Mucosa of gallbladder (tissue), 1 donor: Measurements from ENCODE around the gene KDELR3. TPM values are rescaled to one million over a fixed set of nuclear protein-coding genes. Genes with fewer than 3 reads are reported as not detected.

ENCODE experiments used
- DNase-seq: peaks from one replicate; pipeline ENCODE4 v3.0.0-alpha.2; 2020; ENCODE audit warnings: low spot score
- total RNA-seq: library from RNA; stranded (reverse); gene quantifications from one replicate; pipeline ENCODE4 v1.2.1, GENCODE V29; 2021
- donor health status: DM: no; HTN: no; CAD: no.

KDELR3 gene
- total RNA-seq, 1 donor from 2014 or later, result 22.8 TPM

DNA sequence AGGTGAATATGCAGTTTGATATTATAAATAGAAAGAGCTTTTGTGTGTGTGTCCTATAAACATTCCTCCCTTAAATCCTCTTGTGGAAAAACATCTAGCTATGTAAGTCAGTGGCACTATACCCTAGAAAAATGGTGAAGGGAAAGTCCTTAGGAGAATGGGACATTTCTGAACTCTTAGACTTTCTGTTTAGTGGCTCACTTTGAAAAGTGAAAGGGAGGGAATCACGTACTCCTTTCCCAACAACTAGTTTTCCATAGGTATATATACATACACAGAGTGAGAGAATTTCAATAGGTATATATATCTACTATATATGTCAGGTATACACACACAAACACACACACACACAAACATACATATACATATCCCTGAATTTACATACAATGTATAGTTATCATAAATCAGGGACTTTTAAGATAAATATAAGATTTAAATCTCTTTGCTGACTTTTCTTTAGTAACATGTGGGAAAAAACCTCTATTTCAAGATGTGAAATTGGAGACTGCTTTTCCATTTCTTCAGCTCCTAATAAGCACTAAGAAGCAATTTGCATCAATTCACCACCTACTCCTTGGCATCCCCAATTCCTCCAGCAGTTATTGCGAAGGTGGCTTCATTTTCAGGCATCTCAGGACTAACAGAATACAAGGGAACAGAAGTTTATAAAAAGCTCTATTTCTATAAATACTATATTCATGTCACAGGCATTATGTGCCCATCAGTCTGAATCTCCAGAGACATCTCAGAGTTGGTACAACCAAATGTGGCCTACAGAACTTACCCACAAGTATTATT lies 51.8 kb downstream of the KDELR3 start:
- no peak for DNase-seq

DNA sequence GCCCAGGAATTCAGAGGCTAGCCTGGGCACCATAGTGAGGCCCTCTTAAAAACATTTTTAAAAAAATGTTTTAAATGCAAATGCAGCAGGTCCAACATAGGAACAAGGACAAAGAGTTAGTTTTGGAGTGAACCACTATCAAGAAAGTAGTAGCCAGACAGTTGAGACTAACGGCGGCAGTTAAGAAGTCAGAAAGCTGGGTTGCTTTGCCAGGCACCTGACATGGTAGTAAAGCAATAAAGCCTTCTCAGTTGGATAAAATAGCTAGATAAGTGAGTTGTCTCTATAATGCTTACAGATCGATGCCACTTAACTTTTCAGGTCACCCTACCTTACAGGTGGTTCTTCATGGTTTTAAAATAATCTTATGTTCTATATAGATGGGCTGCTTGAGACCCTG lies 55.1 kb downstream of the KDELR3 start:
- DNase-seq, result no peak

DNA sequence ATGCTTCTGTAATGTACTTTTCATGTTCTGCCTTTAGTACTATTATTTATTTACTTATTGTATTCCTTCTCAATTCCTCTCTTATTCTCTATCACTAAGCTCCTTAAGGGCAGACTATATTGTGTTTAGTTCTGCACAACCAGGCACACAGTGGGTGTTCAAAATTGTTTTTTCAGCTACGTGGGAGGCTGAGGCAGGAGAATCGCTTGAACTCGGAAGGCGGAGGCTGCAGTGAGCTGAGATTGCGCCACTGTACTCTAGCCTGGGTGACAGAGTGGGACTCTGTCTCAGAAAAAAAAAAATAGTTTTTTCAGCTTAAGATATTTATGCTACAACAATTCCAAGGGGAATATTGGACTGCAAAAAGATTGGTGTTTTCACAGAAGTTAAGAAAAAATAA lies 55.6 kb downstream of the KDELR3 start:
- DNase-seq, result no peak

DNA sequence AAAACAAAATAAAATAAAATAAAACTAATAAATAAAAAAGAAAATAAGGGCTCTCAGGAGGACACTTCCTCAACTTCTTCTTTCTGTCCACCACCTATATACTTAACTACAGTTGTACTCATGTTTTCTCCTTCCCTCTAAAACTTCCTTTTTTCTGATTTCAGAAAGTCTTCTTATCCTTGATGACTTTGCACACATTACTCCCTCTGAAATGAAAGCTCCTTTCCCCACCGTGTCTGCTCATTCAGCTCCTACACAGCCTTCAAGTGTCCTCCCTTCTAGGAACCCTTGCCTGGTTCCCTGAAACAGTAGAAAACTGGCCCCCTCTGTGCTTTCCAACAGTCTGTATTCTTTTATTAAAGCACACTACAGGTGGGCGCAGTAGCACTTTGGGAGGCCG lies 56.5 kb downstream of the KDELR3 start:
- DNase-seq, result no peak

DNA sequence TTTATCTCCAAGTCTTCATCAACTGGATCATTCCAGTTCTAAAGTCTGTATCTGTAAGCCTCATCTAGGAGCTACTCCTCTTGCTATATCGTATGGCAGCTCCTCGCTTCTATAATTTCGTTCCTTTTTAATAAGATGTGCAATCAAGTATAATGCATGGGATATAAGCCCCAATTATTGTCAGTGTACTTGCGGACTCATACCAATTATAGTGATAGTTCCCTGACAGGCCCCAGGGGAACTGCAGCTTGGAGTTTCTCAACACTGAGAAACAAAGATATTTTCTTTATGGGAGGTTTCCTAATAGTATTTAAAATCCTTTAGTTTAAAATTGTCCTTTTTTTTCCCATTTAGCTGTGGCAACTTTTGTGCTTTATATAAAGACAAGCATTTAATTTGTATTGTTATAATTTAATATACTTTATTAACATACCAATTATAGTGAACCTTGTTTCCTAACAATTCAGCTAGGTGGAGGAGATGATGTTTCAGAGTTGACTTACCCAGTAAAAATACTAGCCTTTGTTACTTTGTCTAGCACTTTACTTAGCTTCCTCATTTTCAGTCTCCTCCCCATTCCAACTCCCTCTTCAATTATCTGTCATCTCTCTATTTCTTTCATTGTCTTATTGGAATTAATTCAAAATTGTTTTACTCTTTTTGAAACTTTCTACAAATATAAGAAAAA lies 63.5 kb downstream of the KDELR3 start:
- DNase-seq, result no peak

Other genes with a start within 250 kb of the KDELR3 start
- 108 TPM for gene TMEM184B, start 195.1 kb upstream of the KDELR3 start, total RNA-seq
- 131 TPM for gene CSNK1E, start 150.7 kb upstream of the KDELR3 start, total RNA-seq
- gene KCNJ4, start 12.9 kb upstream of the KDELR3 start, total RNA-seq, result not detected
- gene DDX17, start 38.2 kb downstream of the KDELR3 start, total RNA-seq, result 535 TPM
- 0.40 TPM for gene DMC1, start 102.1 kb downstream of the KDELR3 start, total RNA-seq
- gene FAM227A, start 188.3 kb downstream of the KDELR3 start, total RNA-seq, result 5.1 TPM
- 43.2 TPM for gene CBY1, start 188.5 kb downstream of the KDELR3 start, total RNA-seq
- gene TOMM22, start 213.9 kb downstream of the KDELR3 start, total RNA-seq, result 52.7 TPM
- 75.4 TPM for gene JOSD1, start 232.8 kb downstream of the KDELR3 start, total RNA-seq
- gene GTPBP1, start 237.8 kb downstream of the KDELR3 start, total RNA-seq, result 67.1 TPM